IPS-20b (cell line): ENCODE results near the gene DENND1A.

Experiments
- H3K27ac ChIP-seq: one replicate; pipeline ENCODE4 v1.5.1; 2013; ENCODE audit warnings: low read length
- H3K27me3 ChIP-seq: 2 replicates; pipeline ENCODE4 v1.6.1; 2013; ENCODE audit warnings: mild to moderate bottlenecking, low read length, inconsistent platforms; ENCODE audit not compliant: insufficient read depth
- H3K36me3 ChIP-seq: 2 replicates; pipeline ENCODE4 v1.6.1; 2013; ENCODE audit warnings: low read depth, mild to moderate bottlenecking, inconsistent platforms, low read length, moderate library complexity; ENCODE audit not compliant: insufficient read depth
- H3K4me1 ChIP-seq: 2 replicates; pipeline ENCODE4 v1.6.1; 2013; ENCODE audit warnings: mild to moderate bottlenecking, control low read depth, inconsistent platforms, low read length, moderate library complexity; ENCODE audit not compliant: insufficient read depth
- H3K4me3 ChIP-seq: 2 replicates; pipeline ENCODE4 v1.5.1; 2013; ENCODE audit warnings: mild to moderate bottlenecking, low read length, inconsistent platforms
- H3K9ac ChIP-seq: 2 replicates; pipeline ENCODE4 v1.6.1; 2013; ENCODE audit warnings: low read depth, mild to moderate bottlenecking, inconsistent platforms, low read length, moderate library complexity
- H3K9me3 ChIP-seq: 2 replicates; pipeline ENCODE4 v1.6.1; 2013; ENCODE audit warnings: mild to moderate bottlenecking, low read depth, low read length, inconsistent platforms; ENCODE audit not compliant: insufficient read depth

DENND1A gene

DNA sequence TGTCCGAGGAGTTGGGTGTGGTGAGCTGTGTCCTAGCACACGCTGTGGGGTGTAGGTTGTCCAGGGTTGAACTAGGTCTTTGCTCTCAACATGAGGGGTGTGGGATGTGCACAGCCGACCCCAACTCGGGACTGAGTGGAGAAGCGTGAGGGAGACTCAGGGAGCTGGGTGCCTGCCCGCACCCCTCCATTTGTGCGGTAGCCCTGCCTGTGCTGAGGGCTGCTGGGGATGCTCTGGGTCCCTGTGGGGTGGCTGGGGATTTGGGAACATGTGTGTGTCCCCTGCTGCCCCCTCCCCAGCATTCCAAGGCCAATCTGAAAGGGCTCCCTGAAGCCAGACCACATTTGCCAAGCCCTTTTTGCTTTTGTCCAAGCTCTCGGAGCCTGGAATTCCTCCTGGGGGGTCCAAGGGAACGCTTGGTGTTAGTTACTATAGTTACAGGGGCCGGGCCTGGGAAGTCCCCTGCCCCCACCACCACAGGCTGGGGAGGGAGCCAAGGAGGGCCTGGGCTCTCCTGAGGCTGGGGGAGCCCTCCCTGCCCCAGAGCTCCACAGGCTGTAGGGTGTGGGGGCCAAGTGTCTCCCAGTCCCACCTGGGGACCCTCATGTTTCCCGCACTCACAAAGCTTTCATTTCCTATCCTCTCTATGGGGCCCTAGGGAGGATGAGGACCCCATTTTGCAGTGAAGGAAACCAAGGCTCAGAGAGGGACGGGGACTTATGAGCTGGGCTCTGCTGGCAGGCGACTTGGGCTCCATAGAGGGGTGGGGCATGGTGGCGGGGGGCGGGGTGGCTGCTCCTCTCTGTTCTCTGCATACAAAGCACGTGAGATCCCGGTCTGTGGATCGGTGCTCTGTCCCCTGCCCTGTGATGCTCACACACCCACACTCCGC lies 572.8 kb downstream of the DENND1A start:
- Histone ChIP-seq H3K4me3 (peak overlapping the region; percentile 71), H3K36me3 (no peaks in the 10 kb centered on the region), H3K9me3 (no peaks in the 10 kb centered on the region), H3K27me3 (no peaks in the 10 kb centered on the region; the same call in 1 of the 2 replicates), H3K4me1 (peaks cover 44% of the 10 kb centered on the region), H3K27ac (peak overlapping the region; percentile 73), H3K9ac (peak overlapping the region; percentile 65; the same call in 1 of the 2 replicates)

DNA sequence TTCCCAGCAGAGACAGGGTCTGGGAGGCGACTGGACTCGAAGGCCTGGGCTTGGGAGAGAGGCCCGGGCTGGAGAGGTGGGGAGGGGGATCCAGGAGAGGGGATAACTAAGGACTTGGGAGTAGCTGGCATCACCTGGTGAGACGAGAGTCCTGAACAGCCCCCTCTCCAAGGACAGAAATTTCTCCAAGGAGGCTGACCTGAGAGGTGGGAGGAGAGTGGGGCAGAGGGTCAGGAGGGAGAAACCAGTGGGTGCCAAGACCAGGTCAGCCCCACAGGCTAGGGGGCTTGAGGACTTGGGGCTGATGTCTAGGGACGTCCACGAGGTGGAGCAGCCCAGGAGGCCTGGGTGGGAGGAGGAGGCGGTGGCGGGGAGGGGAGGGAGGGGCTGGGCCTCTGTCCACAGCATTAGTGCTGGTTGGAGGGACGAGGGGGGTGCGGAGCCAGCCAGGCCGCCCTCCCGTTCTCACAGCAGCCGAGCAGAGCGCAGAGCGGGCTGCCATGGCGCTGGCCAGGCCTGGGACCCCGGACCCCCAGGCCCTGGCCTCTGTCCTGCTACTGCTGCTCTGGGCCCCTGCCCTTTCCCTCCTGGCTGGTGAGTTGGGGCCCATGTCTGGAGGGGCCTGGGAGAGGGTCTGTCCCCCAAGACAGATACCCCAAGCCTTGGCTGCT lies 574.0 kb downstream of the DENND1A start, which contains the start of gene CRB2:
CRB2 (plus strand) TSS at position 437 of the 671 bp plus-strand sequence; CDS start at position 501, 64 bp downstream.
- peak within 1 kb of the TSS; percentile 65; the same call in 1 of the 2 replicates for H3K9ac ChIP-seq

DNA sequence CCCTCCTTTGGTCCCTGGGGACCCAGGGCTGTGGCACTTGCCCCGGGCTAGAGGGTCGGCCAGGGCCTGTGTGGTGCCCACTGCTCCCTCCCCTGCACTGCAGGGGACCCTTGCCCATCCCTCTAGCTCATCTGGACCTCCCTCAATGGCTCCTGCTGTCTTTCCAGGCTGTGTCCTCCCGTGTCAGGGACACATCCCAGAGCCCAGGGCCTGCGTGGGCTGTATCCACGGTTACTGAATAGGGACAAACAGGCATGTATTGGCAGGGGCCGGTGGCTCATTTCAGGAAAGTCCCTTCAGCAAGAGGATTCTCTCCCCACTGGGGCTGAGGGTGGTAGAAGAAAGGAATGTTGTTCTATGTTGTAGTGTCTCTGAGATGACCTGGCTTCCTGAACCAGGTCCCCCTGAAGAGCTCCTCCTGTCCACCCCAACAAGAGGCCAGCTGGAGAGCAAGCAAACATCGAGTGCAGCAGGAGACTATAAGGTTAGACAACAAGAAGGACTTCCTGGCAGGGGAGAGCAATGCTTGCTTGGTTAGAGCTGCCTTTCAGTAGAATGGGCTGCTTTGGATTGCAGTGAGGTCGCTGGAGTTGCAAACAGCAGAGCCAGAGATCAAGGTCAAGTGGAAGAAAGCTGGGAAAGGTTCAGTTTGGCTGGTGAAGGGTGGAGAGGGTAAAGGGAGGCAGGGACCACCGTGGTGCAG lies 575.0 kb downstream of the DENND1A start:
- H3K27ac ChIP-seq = no peak overlapping the region
- H3K9me3 ChIP-seq = no peaks in the 10 kb centered on the region
- no peak overlapping the region for H3K9ac ChIP-seq
- no peaks in the 10 kb centered on the region for H3K36me3 ChIP-seq
- H3K4me3 ChIP-seq = peak overlapping the region; percentile 37
- peaks cover 30% of the 10 kb centered on the region for H3K4me1 ChIP-seq
- H3K27me3 ChIP-seq = no peaks in the 10 kb centered on the region; the same call in 1 of the 2 replicates

More for the DNA sequence above, 574.0 kb downstream of the DENND1A start, which contains the start of gene CRB2:
- Histone ChIP-seq H3K36me3 (no peaks in the 10 kb centered on the region), H3K9me3 (no peaks in the 10 kb centered on the region), H3K27ac (no peak within 1 kb of the TSS), H3K27me3 (no peaks in the 10 kb centered on the region; the same call in 1 of the 2 replicates), H3K4me3 (peak within 1 kb of the TSS; percentile 71), H3K4me1 (peaks cover 37% of the 10 kb centered on the region)

DNA sequence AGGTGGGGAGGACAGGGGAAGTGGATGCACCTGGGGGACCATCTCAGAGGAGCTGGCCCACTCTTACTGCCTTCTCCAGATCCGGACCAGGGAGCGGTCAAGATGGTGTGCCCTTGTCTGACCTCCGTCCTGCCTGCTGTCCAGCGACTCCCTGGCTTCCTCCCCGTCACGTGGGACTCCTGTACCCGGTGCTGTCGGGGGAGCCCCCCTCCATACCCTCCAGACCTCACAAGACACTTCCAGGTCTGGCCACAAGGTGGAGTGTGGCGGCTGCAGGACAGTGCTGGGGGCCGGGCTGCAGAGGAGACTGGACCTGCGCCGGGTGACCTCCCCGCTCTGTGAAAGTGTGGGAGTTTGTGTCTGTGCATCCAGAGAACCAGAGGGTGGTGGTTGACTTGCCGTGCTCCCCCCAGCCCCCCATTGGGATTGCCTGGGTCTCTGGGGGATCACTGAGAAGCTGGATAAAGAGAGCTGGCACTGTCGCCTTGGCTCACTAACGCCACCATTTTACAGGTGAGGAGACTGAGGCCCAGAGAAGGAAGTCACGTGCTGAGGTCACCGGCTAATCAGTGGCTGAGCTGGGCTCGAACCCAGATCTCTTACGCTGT lies 575.8 kb downstream of the DENND1A start:
- Histone ChIP-seq H3K27ac (no peak overlapping the region), H3K4me1 (peaks cover 22% of the 10 kb centered on the region), H3K9ac (no peak overlapping the region; the same call in 1 of the 2 replicates), H3K27me3 (no peaks in the 10 kb centered on the region; the same call in 1 of the 2 replicates), H3K36me3 (no peaks in the 10 kb centered on the region), H3K4me3 (peak overlapping the region; percentile 50), H3K9me3 (no peaks in the 10 kb centered on the region)

DNA sequence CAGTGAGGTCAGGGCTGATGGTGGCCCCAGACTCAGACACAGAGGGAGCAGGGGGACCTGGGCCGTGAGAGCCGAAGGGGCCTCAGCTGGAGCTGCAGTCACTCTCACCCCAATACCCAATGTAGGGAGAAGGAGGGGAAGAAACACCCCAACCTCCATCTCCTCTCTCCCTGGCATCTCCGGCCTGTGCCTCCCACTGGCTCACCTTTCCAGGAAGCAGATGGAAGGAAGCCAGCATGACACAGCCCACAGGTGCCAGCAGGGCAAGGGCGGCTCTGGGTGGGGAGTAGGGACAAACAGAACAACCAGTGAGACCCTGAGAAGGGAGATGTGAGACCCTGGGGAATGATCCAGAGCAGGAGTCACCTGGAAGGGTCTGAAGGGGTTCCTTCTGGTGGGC lies 576.9 kb downstream of the DENND1A start:
- Histone ChIP-seq H3K4me1 (peaks cover 14% of the 10 kb centered on the region), H3K4me3 (no peak overlapping the region), H3K27me3 (no peaks in the 10 kb centered on the region; the same call in 1 of the 2 replicates), H3K9ac (no peak overlapping the region), H3K9me3 (no peaks in the 10 kb centered on the region), H3K27ac (no peak overlapping the region), H3K36me3 (no peaks in the 10 kb centered on the region)

DNA sequence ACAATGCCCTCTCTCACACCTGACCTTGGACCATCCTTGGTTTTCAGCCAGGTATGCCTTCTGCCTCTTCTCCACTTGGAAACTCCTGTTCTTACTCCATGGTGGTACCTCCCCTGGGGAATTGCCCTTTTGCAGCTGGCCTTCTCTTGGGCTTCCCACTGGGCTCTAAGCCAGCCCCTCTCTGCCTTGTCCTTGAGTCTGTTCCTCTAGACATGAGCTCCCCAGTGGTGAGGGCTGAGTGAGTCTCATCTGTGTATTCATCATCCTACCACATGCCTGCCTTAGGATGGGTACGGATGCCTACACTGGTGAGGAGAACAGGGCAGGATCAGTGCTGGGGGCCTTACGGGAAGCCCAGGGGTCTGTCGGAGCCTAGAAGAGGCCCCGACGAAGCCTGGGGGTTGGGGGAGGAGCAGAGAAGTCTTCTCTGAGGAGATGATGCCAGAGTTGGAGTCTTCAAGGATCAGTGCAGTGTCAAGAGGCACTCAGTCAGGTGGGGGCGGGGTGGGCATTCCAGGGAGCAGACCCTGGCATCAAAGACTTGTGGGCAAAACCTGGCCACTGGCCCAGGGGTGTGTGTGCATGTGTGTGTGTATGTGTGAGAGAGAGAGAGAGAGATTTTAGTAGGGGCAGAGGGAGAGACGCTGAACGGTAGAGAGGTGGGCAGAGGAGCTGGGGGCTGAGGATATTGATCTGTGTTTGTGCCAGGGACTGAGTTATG lies 579.2 kb downstream of the DENND1A start:
- Histone ChIP-seq H3K4me3 (no peak overlapping the region), H3K9ac (no peak overlapping the region), H3K27me3 (no peaks in the 10 kb centered on the region; the same call in 1 of the 2 replicates), H3K9me3 (no peaks in the 10 kb centered on the region), H3K4me1 (no peaks in the 10 kb centered on the region), H3K36me3 (no peaks in the 10 kb centered on the region), H3K27ac (no peak overlapping the region)

DNA sequence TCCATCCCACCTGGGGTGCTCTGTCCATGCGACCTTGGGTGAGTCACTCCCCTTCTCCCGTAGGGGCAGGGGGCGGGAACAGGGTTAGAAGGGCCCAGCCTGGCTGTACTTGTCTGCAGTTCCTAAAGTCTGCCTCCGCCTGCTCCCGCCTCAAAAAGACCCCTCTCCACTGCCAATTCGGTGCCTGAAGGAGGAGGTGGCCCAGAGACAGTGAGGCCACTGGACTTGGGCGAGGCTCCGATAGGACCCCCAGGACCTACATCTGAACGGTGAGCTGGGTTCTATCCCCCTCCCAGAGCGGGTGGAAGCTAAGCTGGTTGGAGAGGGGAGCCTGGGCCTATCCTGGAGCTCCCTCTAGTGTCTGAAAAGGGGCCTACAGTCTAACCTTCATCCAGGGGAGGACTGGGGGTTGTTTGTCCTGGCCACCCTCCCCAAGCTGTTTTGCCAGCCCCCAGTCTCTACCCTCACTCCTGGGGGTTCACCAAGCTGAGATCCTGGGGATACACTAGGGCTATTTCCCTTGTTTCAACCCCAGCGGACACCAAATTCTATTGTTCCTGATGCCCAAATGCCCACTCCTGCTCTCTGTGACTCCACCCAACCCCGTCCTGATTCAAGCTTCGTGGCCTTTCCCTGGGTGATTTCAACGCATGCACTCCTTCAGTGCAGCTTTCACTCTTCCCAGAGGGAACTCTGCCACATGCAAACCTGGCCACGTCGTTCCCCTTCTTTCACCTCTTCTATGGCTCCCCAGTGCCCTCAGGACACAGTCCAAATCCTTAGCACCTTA lies 580.0 kb downstream of the DENND1A start:
- no peak overlapping the region for H3K4me3 ChIP-seq
- no peaks in the 10 kb centered on the region for H3K36me3 ChIP-seq
- H3K27ac ChIP-seq = no peak overlapping the region
- H3K9ac ChIP-seq = no peak overlapping the region
- no peaks in the 10 kb centered on the region for H3K9me3 ChIP-seq
- H3K4me1 ChIP-seq = no peaks in the 10 kb centered on the region
- no peaks in the 10 kb centered on the region; the same call in 1 of the 2 replicates for H3K27me3 ChIP-seq

DNA sequence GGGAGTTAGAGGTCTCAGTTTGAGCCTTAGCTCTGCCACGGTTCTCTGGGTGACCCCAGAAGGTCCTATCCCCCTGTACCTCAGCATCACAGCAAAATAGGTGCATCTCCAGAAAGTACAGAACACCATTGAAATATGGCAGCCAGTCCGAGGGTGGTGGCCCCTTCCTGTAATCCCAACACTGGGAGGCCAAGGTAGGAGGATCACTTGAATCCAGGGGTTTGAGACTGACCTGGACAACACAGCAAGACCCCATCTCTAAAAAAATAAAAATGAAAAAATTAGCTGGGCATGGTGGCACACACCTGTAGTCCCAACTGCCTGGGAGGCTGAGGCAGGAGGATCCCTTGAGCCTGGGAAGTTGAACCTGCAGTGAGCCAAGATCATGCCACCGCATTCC lies 580.9 kb downstream of the DENND1A start:
- no peak overlapping the region for H3K9ac ChIP-seq
- H3K4me1 ChIP-seq = no peaks in the 10 kb centered on the region
- H3K4me3 ChIP-seq = no peak overlapping the region
- no peaks in the 10 kb centered on the region for H3K9me3 ChIP-seq
- no peaks in the 10 kb centered on the region; the same call in 1 of the 2 replicates for H3K27me3 ChIP-seq
- no peak overlapping the region for H3K27ac ChIP-seq
- no peaks in the 10 kb centered on the region for H3K36me3 ChIP-seq

DNA sequence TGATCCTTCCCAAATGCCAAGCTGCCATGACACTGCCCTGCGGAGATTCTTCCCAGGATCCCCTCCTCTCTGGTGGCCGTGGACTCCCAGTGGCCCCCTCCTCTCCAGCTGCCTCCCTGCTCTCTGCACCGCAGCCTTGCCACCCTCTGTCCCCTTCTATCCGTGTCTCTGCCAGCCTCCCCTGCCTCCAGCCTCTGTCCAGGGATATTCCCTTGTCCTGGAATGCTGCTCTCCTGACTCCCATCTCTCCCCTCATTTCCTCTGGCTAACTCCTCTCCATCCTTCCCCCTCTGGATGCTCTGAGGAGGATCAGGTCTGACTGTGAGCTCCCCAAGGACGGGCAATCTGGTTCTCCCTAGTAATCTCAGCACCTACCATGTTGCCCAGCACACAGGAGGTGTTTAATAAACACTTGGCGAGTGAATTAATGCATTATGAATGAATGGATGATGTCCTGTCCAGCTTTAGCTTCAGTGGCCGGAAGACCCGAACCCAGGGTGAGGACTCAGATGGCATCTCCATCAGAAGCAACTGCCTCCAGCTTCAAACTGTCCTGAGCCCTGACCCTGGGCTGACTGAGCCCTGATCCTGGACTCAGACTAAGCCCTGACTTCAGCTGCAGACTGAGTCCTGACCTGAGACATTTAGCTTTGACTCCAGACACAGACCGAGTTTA lies 581.5 kb downstream of the DENND1A start:
- no peak overlapping the region for H3K4me3 ChIP-seq
- no peak overlapping the region for H3K27ac ChIP-seq
- no peaks in the 10 kb centered on the region for H3K4me1 ChIP-seq
- no peak overlapping the region for H3K9ac ChIP-seq
- no peaks in the 10 kb centered on the region for H3K36me3 ChIP-seq
- no peaks in the 10 kb centered on the region for H3K9me3 ChIP-seq
- H3K27me3 ChIP-seq = no peaks in the 10 kb centered on the region; the same call in 1 of the 2 replicates
